CD4-positive, alpha-beta T cell treated with Interleukin-6 at 100 ng/mL for 8 hours (primary cell): ENCODE measurements around the gene LRRC46.

Experiments used
- DNase-seq: peaks from one replicate; pipeline ENCODE4 v3.0.0-alpha.2; 2020; ENCODE audit warnings: mixed read lengths, low spot score

The LRRC46 gene, protein sequence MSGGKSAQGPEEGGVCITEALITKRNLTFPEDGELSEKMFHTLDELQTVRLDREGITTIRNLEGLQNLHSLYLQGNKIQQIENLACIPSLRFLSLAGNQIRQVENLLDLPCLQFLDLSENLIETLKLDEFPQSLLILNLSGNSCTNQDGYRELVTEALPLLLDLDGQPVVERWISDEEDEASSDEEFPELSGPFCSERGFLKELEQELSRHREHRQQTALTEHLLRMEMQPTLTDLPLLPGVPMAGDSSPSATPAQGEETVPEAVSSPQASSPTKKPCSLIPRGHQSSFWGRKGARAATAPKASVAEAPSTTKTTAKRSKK

DNA sequence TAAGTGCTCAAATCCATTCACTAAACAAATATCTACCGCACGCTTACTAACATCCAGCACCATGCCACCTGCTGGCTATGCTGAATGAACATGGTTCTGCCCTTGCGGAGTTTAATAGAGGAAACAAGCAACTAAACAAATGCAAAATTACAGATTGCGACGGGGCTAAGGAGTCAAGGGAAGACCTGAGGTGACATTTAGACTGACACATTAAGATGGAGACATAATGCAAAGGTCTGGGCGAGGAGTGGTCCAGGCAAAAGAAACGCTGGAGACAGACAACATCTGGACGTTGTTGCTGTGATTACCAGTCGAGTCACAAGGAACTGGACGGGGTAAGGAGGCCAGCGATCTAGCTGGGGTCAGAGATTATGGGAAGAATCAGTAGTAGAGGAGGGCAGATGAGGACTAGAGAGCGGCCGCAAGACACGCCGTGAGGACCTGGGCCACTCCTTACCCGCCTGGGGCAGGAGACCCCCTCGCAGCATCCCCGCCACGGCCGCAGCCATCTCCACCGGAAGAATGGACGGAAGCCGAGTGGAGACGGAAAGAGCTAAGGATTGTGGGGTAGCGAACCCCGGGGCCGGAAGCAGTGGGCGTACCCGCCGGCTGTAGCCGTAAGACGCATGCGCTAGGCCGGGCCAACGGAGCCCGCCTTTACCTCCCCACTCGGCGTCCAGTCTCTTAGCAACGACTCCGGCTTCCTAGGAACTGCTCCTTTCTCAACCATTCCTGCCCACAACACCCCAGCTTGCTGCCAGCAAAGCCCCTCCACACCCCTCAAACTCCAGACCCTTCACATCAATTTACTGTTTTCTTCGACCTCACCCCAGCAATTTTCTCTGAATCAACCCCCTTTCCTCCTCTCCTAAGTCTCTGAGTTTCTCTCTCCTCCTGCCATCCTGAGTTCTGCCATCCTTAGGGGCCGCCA, at the start of gene LRRC46, which contains the start of gene MRPL10:
Gene LRRC46, plus strand, starts transcription at position 668 of the 931 bp plus-strand sequence. CDS start 320 bp downstream, outside the sequence.
Gene MRPL10, minus strand, starts transcription at position 539 of the 931 bp plus-strand sequence. Its CDS starts 30 bp downstream, at position 509.
- DNase-seq: peak; percentile 90

GRCh38 chr17:47785538-47786123, 45.8 kb upstream of the LRRC46 start:
- DNase-seq: no peak

DNA sequence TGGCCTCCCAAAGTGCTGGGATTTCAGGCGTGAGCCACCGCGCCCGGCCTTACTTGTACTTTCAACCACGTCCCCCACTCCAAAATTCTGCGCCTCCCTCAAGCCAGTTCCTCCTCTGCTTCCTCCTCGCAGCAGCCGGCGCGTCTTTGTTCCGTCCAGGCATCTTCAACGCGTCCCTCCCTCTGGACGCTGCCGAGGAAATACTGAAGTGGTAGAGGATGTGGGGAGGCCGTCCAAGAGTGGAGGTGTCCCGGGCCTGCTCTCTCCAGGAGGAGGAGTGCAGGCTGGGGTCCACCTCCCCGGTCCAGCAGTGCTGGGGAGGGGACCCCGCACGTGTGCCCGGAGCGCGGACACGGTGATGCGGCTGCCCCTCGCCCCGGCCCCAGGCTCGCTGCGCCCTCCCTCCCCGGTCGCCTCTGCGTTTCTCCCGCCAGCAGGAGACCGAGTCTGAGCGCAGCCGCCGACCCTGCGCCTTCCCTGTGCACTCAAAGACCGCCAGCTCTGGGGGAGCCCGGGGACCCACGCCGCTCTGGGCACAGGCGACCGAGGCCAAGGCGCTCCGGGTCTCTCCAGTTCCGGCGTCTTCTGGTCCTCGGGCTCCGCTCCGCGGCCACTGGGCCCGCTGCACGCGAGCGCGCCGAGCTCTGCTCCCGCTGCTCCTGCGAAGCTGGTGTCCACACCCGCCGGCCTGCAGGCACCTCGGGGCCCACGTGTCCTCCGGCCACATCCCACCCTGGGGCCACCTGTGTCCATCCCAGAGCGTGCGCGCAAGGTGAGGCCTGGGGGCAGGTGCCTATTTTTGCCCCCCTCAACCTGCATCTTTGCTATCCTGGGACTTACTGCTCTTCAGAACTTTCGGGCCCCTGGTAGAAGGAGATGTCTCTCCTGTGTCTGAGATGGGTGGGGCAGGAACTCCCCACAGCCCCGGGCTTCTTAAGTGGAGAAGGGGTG, 41.6 kb upstream of the LRRC46 start:
- peak; percentile 20 for DNase-seq

DNA sequence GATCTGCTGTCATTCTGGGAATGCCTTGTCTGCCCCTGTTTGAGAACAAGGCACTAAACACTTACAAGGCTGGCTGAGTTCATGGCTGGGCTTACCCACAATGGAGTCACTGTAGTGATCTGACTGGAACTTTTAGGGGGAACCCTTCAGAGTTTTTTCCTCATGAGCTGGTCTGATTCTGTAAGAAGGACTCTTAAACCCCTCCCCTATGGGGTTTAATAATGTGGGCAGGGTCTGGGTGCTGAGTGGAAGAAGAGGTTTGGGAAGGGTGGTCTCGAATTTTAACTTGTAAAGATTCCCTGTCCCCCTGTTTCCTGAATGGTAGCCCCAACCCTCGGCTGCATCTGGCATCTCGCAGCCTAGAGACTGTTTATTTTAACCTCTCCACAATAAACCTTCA, 40.4 kb upstream of the LRRC46 start:
- no peak for DNase-seq

- no peak for DNase-seq
Observed at GRCh38 chr17:47792457-47792856, 39.0 kb upstream of the LRRC46 start.

GRCh38 chr17:47792979-47793378, 38.5 kb upstream of the LRRC46 start:
- DNase-seq: no peak

GRCh38 chr17:47797797-47798196, 33.7 kb upstream of the LRRC46 start:
- no peak for DNase-seq

- no peak for DNase-seq
Observed at GRCh38 chr17:47800686-47801085, 30.8 kb upstream of the LRRC46 start.

- no peak for DNase-seq
Observed at GRCh38 chr17:47801176-47801765, 30.2 kb upstream of the LRRC46 start.

GRCh38 chr17:47801906-47802305, 29.6 kb upstream of the LRRC46 start:
- no peak for DNase-seq

GRCh38 chr17:47802341-47803022, 29.0 kb upstream of the LRRC46 start:
- DNase-seq: peak; percentile 60

DNA sequence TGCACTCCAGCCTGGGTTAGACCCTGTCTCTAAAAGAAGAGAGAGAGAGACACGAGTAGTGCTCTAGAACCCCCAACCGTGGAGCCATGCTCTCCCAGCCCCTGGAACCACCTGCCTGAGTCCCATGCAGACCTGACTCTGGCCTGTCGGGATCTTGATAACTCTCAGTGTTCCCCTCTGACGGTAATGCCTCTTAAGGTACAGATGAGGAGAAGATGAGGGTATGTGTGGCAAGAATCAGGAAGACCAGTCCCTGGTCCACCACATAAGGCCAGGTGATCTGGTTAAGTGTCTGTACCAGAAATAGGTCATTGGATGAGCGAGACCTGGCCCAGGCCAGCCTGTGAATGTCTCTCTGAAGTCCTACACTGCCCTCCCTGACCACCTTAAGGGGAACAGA, 28.3 kb upstream of the LRRC46 start:
- no peak for DNase-seq

- no peak for DNase-seq
Observed at GRCh38 chr17:47803751-47804150, 27.7 kb upstream of the LRRC46 start.

DNA sequence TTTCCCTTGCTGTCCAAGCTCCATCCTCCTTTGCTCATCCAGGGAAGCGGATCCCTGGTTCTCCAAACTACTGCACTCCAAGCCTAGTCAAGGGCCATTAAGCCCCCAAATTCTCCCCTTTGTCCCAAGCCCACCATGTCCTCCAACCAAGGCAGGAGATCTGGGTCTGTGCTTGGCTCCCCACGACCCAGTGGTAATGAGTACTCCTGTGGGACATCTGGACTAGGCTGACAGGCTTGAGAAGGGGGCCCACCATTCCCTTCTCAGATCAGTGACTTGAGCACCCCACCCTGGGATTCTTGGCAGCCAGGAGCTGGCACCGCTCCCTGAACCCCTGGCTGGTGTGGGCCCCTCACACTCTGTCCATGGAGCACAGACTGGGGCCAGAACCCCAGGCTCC, 27.0 kb upstream of the LRRC46 start:
- DNase-seq: no peak

GRCh38 chr17:47806026-47806912, 25.2 kb upstream of the LRRC46 start:
- no peak for DNase-seq

- DNase-seq: no peak
Observed at GRCh38 chr17:47806913-47807255, 24.6 kb upstream of the LRRC46 start.

- no peak for DNase-seq
Observed at GRCh38 chr17:47807421-47807820, 24.0 kb upstream of the LRRC46 start.

DNA sequence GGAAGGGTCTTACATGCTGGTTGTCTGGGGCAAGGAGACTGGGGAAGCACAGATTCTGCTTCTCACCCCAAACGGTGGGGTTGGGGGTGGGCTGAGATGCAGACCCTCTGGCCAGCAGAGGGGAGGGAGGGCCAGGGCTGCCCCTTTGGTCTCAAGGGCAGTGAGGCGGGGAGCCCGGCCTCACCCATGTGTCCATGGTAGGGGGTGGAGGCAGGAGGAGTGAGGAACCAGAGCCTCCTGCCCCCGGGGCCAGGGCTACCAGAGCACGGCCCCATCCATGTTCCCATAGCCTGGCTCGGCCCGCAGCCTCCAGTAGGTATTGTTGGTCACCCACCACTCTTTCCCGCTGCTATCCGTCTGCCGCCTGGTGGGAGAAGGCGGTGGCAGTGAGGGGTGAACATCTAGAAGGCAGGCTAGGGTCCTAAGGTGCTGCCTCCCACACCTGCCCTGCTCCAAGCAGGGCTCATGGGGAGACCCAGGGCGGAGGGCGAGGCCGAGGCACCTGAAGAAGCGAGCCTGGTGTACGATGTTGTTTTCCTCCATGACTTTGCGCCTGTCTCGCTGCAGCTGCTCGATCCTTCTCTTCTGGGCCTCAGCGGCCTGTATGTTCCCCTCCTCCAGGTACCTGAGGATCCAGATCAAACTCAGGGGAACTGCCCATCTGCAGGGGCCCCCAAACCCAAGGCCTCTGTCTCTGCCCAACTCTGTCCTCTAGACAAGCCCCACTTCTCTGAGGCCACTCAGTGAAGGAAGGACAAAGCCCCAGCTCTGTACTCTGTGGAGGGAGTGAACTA, 23.2 kb upstream of the LRRC46 start:
- DNase-seq: no peak
